Cardiac muscle cell (in vitro differentiated cells and primary cell): Measurements from ENCODE around the gene CPT1B. TPM values are rescaled to one million over a fixed set of nuclear protein-coding genes. Genes with fewer than 3 reads are reported as not detected.

ENCODE experiments used
- DNase-seq, 2 donors: peaks; one replicate each; pipeline versions ENCODE4 v3.0.0 to v3.0.0-alpha.2; 2010 to 2017; ENCODE audit warnings: low read depth in 1 of 2, low spot score in 1 of 2
- H3K27ac ChIP-seq: fragments of 200-600 bp; sonication (generic); 2 replicates; pipeline ENCODE4 v1.5.1; 2016
- H3K27me3 ChIP-seq: fragments of 200-600 bp; sonication (generic); 2 replicates; pipeline ENCODE4 v1.6.0; 2016; ENCODE audit warnings: control low read depth
- H3K36me3 ChIP-seq: fragments of 200-600 bp; sonication (generic); 2 replicates; pipeline ENCODE4 v1.5.1; 2016; ENCODE audit warnings: control low read depth
- H3K4me1 ChIP-seq: fragments of 200-600 bp; sonication (generic); 2 replicates; pipeline ENCODE4 v1.8.1; 2017; ENCODE audit warnings: low read depth, mild to moderate bottlenecking, mixed run types
- H3K4me3 ChIP-seq: fragments of 200-600 bp; sonication (generic); 2 replicates; pipeline ENCODE4 v1.5.1; 2016; ENCODE audit warnings: mild to moderate bottlenecking
- H3K9me3 ChIP-seq: fragments of 200-600 bp; sonication (generic); 2 replicates; pipeline ENCODE4 v1.5.1; 2017; ENCODE audit warnings: low read depth, mild to moderate bottlenecking, control low read depth
- CTCF ChIP-seq: IDR thresholded peaks from 2 replicates; pipeline ENCODE4 v1.5.1; 2012; ENCODE audit warnings: low read depth, mild to moderate bottlenecking, low read length
- polyA plus RNA-seq: library from polyadenylated mRNA; unstranded; fragments of >200 nt; fragmentation: Nextera tagmentation; extraction: Ambion mirVana; gene quantifications from 2 replicates; pipeline ENCODE4 v1.2.1, GENCODE V29; 2016
- total RNA-seq: library from RNA; depleted of rRNA; stranded (reverse); fragments of >200 nt; gene quantifications from 2 replicates; pipeline ENCODE4 v1.2.3, GENCODE V29; 2016

The CPT1B gene
- total and polyA plus RNA-seq, 2 experiments from 2014 or later = 39.1 to 58.7 TPM

- Histone ChIP-seq H3K27ac (no peak overlapping the region), H3K27me3 (no peaks in the 10 kb centered on the region), H3K4me1 (no peaks in the 10 kb centered on the region), H3K36me3 (peaks cover 37% of the 10 kb centered on the region), H3K9me3 (no peaks in the 10 kb centered on the region), H3K4me3 (no peak overlapping the region)
- DNase-seq = no peak
- no peak for TF ChIP-seq CTCF
These were observed 6.7 kb downstream of the CPT1B start for GRCh38 chr22:50571264-50572175.

GRCh38 chr22:50570861-50571260, 7.4 kb downstream of the CPT1B start:
- DNase-seq = no peak
- H3K36me3 ChIP-seq = peaks cover 37% of the 10 kb centered on the region
- H3K27ac ChIP-seq = no peak overlapping the region
- H3K4me1 ChIP-seq = no peaks in the 10 kb centered on the region
- no peak for TF ChIP-seq CTCF
- H3K4me3 ChIP-seq = no peak overlapping the region
- no peaks in the 10 kb centered on the region for H3K9me3 ChIP-seq
- no peaks in the 10 kb centered on the region for H3K27me3 ChIP-seq

DNA sequence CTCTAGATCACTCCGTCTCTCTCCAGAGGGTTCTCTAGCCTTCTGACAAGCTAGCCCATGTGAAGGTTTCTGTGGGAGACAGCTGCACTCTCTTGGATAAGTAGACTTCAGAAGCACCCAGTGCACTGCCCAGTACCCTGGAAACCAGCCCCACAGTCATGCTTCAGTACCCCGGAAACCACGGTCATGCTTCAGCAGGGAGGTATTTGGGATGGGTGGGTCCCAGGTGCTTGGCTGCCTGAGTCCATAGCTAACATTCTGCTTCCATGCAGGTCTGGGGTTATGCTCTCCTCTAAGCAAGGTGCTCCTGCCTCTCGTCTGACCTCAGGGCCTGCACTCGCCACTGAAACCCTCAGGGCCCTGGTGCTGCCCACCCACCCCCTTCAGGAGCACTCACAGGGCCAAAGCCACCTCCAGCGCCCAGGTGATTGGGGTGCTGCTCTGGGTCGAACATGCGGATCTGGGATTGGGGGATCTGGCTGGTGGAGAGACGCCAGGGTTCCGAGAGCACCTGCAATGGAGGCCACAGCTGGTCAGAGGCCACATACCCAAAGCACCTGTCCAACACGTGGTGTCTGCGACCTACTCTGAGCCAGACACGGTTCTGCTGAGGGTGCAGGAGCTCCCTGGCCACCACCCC, 8.2 kb downstream of the CPT1B start:
- Histone ChIP-seq H3K36me3 (peaks cover 37% of the 10 kb centered on the region), H3K27ac (no peak overlapping the region), H3K9me3 (no peaks in the 10 kb centered on the region), H3K4me3 (no peak overlapping the region), H3K4me1 (no peaks in the 10 kb centered on the region), H3K27me3 (no peaks in the 10 kb centered on the region)
- DNase-seq = no peak
- no peak for TF ChIP-seq CTCF

DNA sequence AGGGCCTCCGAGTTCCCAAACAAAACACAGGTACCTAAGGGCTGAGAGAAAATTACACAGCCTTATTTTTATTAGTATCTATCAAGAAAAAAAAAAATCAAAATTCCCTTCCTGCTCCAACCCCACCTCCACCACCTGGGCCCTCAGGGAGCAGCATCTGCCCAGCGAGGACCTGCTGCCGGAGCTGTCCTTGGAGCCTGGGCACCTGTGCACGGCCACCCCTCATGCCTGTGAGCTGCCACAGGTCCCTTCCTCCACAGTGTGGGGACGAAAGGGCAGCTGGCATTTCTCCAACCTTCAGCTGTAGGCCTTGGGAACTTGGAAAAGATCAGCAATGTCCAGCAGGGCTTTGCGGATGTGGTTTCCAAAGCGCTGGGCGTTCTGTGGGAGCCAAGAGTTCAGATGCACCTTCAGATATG, 9.2 kb downstream of the CPT1B start:
- no peak for DNase-seq
- no peak overlapping the region for H3K27ac ChIP-seq
- H3K9me3 ChIP-seq = no peaks in the 10 kb centered on the region
- no peaks in the 10 kb centered on the region for H3K4me1 ChIP-seq
- no peaks in the 10 kb centered on the region for H3K27me3 ChIP-seq
- no peak overlapping the region for H3K4me3 ChIP-seq
- H3K36me3 ChIP-seq = peaks cover 37% of the 10 kb centered on the region
- TF ChIP-seq CTCF = no peak

DNA sequence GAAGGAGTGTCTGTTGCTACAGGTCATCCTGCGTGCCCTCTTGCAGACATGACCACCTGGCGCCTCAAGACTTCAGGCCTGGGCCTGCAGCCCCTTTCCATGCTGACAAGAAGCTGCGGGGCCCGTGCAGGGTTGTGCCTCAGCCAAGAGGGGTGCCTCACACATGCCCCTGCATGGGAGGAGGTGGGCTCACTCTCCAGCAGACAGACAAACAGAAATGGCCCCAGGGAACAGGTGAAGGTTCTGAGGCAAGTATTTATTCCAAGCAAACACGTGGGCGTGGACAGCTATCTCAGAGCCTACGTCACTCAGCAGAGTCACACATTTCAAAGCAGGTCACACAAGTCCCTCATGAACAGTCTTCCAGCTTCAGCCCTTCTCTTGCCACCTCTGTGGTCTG, 9.6 kb downstream of the CPT1B start:
- Histone ChIP-seq H3K27me3 (no peaks in the 10 kb centered on the region), H3K27ac (no peak overlapping the region), H3K36me3 (peaks cover 37% of the 10 kb centered on the region), H3K4me1 (peaks cover 3% of the 10 kb centered on the region), H3K4me3 (no peak overlapping the region), H3K9me3 (no peaks in the 10 kb centered on the region)
- TF ChIP-seq CTCF = no peak
- DNase-seq = no peak
